Stimulated activated CD8-positive, alpha-beta memory T cell treated with anti-CD3 and anti-CD28 coated beads, Interleukin-4, amount 100 ng/mL, for 1 hour (primary cell): Measurements from ENCODE around the gene NBAS.
"Not testable (repeated sequence)": the region's sequence is repeated elsewhere in the genome, so short reads cannot be mapped to it uniquely, and the experiment has no call there.

ENCODE experiments used
- DNase-seq, 2 donors: peaks; one replicate each; pipeline ENCODE4 v3.0.0-alpha.2; 2020; ENCODE audit warnings: low read depth in 2 of 2, low spot score in 1 of 2

Gene NBAS

DNA sequence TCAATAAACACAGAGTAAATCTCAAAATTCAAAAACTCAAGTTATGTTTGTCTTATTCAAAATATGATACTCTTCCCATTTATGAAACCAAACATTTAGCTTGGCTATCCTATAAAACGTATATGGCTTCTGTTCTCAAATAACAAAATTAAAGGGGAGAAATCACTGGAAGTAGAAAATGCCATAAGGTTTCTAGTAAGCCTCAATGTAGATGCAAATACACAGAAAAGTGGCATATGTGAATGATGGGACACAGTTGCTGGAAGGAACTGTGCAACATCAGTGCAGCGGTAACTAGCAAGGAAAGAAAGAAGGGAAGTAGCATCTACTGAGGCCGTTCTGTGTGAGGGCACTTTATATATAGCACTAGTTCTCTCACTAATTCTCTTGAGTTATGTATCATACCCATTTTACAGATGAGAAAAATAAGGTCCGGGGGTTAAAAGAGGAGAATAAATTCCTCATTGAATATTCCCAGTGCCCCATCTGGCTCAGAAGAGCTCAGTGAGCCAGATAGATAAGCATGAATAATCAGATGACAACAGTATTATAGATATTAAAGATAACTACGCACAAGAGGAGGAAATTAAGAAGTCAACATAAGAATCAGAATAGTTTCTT lies 27.2 kb downstream of the NBAS start:
- DNase-seq, result no peak

- DNase-seq, result no peak
These were observed 28.1 kb downstream of the NBAS start for GRCh38 chr2:15532996-15533395.

- DNase-seq, result no peak
These were observed 29.9 kb downstream of the NBAS start for GRCh38 chr2:15531095-15531854.

DNA sequence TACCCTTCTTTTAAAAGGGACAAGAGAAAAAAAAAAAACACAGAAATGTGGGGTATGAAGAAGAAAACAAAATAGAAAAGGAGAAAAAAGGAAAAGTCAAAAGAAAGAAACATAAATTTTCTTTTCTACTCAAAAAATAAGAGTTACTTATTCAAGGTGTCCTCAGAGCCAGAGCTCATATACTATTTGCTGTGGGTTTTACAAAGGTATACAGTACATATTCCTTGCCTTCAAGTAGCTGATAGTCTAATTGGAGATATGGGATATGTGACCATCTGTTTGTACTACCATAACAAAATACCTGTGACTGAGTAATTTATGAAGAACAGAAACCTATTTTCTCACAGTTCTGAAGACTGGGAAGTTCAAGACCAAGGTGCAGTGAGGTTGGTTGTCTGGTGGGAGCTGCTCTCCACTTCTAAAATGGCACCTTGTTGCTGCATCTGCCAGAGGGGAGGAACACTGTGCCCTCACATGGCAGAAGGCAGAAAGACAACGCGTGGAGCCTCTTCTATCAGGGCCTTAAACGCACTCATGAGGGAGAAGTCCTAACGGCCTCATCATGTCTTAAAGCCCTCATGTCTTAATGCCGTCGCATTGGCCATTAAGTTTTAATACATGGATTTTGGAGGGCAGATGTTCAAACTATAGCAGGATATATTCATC lies 33.9 kb downstream of the NBAS start:
- no peak for DNase-seq

GRCh38 chr2:15521641-15522181 lies 39.4 kb downstream of the NBAS start:
- no peak for DNase-seq

DNA sequence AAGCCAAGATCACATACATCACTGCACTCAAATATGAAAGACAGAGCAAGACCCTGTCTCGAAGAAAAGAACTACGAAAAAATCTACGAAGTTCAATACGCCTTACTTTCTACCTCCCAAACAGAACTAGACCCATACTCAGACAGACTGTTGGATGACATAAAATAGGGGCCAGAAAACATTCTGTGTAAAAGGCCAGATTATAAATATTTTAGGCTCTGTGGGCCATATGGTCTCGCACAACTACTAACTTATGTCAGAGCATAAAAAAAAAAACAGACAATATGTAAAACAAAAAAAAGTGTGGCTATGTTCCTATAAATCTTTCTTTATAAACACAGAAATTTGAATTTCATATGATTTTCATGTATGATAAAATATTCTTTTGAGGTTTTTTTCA lies 40.8 kb downstream of the NBAS start:
- no peak for DNase-seq

GRCh38 chr2:15518759-15519158 lies 42.4 kb downstream of the NBAS start:
- DNase-seq, result not testable (repeated sequence)

DNA sequence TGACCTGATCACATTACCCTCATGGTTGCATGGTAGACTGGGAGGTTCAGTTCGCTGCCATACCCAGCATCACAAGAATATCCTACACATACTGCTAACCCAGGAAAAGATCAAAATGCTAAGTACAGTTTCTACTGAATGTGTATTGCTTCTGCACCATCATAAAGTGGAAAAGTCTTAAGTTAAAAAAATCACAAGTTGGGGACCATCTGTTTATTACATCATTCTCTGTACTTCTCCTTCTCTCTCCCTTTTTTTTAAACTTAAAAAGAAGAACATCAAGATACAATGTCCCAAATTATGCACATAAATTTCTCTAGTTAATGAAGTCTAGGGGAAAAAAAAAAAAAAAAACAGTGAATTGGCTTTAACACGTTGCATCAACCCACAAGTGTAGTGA lies 43.3 kb downstream of the NBAS start:
- DNase-seq, result no peak

DNA sequence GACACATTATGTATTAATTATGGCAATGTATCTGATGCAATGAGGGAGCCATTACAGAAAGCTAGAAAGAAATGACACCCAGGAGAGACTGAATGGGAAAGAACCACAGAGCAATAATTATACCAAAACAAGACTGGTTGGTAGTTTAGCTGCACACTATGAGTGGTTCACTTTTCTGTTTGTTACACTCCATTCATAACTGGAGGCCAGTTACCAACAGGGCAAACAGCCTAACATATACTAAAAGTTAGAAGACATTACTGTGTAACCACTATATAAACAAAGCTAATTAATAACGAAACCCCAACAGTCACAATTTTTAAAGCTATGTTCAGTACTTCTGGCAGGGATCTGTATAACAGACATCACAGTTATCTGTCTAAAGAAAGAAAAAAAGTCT lies 49.4 kb downstream of the NBAS start:
- DNase-seq, result no peak

DNA sequence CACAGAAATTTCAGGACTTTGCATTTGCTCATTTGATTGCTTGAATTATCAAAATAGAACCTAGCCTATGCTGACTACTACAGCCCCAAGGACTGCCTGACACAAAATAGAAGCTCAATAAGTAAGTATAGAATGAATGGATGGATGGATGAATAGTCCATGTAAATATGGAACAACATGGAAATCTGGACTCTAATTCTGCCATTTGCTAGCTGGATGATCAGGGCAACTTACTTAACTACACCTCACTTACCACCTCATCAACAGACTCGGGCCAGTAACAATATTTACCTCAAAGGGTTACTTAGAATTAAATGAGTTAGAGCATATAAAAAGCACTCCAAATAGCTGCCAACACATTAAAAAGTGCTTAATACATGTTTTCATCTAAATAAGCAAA lies 50.6 kb downstream of the NBAS start:
- no peak for DNase-seq

DNA sequence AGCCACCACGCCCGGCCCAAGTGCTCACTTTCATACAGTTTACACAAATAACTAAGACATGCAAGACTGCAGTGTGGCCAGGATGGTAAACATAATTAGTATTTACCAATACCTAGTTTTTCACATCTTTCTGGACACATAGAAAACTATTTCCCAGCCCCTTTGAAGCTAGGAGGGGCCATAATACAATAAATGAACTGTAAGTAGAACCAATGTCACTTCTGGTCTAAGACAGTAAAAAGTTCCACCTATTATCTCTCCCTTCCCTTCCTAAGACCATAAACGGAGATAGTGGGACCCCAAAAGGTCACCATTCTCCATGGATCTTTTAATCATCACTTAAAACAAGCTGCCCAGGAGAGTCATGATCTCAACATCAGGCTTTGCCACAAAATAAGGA lies 51.0 kb downstream of the NBAS start:
- no peak for DNase-seq

DNA sequence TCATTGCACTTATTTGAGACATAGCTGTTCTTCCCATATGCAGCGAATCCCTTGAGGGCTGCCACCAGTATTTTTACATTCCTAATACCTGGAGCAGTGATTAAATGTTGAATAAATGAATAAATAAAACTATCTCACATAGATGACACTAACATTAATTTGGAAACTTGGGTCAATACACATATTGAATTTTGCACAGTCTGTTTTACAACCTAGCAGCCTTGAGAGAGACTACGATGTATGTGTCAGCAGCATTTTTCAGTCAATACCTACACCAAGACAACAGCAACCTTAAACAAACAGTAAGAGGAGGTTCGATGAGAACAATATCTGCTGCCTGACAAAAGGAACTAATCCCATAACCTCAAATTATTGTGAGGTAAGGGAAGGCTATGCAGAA lies 53.4 kb downstream of the NBAS start:
- no peak for DNase-seq

DNA sequence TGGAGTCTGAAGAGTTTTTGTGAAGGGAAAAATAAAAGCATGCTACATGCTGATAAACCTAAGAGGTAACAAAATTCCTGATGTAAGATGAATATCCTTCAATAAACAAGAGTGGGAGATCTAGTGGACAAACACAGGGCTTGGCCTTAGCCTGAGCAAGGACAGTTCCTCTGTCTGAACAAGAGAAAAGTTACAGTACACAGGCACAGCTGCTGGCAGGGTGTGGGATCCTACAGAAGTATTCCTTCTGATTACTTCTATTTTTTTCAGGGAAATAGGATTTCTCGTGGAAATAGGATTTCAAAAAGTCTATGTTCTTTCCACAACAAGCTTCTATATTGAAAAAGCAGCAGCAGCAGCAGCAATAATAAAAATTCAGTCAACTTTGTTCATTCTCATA lies 54.1 kb downstream of the NBAS start:
- DNase-seq, result no peak

DNA sequence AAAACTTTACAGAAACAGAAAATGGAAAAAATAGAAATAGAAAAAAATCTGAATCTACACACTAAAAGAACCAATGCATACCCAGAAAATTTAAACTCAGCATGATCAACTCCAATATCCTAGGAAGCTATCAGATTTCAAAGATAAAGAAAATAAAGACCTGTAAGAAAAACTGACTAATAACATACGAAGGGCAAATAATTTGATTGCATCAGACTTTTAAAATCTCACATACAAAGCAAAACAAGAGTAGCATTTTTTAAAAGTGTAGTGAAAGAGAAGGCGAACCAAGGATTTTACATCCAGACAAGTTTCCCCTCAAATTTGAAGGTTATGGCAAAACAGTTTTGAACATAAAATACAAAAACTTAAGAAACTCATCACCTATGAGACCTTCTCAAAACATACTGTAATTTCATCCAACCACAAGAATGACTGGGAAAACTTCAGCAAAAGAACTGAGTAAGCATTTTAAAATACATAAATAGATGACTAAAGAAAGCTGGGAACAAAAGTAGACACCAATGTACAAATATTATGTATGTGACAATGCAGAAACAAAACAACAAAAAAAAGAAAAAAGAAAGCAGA lies 54.8 kb downstream of the NBAS start:
- no peak for DNase-seq

GRCh38 chr2:15504882-15505663 lies 56.1 kb downstream of the NBAS start:
- DNase-seq, result no peak

DNA sequence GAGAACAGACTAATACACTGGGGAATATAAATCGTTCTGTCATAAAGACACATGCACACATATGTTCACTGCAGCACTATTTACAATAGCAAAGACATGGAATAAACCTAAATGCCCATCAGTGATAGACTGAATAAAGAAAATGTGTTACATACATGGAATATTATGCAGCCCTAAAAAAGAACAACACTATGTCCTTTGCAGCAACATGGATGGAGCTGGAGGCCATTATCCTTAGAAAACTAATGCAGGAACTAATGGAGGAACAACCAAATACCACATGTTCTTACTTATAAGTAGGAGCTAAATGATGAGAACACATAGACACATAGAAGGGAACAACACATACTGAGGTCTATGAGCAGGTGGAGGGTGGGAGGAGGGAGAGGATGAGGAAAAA lies 61.9 kb downstream of the NBAS start:
- not testable (repeated sequence) for DNase-seq

GRCh38 chr2:15498554-15498953 lies 62.6 kb downstream of the NBAS start:
- DNase-seq, result no peak

DNA sequence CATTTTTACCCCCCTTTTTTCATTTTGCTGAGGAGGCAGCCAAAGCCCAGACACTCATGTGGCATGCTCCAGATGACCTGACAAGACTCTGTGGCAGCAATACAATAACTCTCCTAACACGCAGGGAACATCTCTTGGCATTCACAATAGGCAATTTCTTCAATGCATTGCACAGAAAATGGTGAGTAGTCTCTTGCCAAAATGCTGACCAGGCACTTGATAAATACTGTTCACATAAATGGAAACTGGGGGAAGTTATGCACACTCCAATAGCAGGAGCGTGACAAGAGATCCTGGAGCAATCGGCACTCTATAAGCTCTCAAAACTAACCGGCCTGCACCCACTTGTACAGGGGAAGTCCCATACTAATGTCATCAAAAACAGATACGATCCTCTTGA lies 66.3 kb downstream of the NBAS start:
- no peak for DNase-seq

DNA sequence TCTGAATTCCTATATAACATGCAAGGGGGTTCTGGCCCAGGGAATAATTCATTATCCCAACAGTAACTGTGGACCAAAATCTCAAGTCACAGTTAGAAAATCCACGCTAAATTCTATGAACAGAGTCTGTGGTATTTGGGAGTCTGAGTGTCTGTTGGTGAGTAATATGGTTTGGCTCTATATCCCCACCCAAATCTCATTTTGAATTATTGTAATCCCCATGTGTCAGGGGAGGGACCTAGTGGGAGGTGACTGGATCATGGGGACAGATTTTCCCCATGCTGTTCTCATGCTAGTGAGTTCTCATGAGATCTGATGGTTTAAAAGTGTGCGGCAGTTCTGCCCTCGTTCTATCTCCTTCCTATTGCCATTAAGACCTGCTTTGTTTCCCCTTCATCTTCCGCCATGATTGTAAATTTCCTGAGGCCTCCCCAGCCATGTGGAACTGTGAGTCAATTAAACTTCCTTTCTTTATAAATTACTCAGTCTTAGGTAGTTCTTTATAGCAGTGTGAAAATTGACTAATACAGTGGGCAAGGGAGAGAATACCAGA lies 68.3 kb downstream of the NBAS start:
- DNase-seq, result no peak

DNA sequence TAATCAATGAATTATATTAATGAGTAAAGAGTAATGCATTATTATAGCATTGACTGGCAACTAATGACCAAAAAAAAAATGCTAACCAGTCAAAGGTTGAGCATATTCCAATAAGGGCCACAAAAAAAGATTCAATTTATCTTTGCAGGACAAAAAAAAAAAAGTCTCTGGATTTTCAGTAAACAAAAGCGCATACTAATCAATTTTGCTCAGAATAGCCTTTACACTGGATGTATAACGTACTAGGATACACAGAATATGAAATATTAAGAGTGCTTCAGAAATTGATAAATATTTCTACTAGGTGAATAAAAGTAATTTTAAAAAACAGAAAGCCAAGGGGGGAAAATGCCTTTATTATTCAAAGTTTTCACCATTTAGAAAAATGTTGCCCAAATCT lies 74.4 kb downstream of the NBAS start:
- no peak for DNase-seq

- no peak for DNase-seq
These were observed 75.2 kb downstream of the NBAS start for GRCh38 chr2:15485949-15486348.
